Frontal cortex (tissue), 4 donors: ENCODE measurements around the gene ZNF132. TPM values are rescaled to one million over a fixed set of nuclear protein-coding genes. Genes with fewer than 3 reads are reported as not detected.
"Not testable (repeated sequence)": the region's sequence is repeated elsewhere in the genome, so short reads cannot be mapped to it uniquely, and the experiment has no call there.

Experiments
- DNase-seq, 2 donors: peaks; one replicate each; pipeline ENCODE4 v3.0.0; 2012; ENCODE audit warnings: low spot score in 2 of 2
- FAIRE-seq: peaks from 2 replicates; lab custom pipeline; 2012; peaks lifted over from hg19 to GRCh38; lab: Jason Lieb, UNC
- total RNA-seq: library from RNA; depleted of rRNA; stranded (reverse); fragments of >200 nt; gene quantifications from one replicate; pipeline ENCODE4 v1.2.3, GENCODE V29; 2014
- donor health status: control.
- donor health status: control.
- donor health status: control.

The ZNF132 gene
- total RNA-seq, 1 donor from 2014 or later, result 15.9 TPM

- DNase-seq, result no peak
- FAIRE-seq, result no peak
Observed at GRCh38 chr19:58469241-58470013, 29.5 kb upstream of the ZNF132 start.

DNA sequence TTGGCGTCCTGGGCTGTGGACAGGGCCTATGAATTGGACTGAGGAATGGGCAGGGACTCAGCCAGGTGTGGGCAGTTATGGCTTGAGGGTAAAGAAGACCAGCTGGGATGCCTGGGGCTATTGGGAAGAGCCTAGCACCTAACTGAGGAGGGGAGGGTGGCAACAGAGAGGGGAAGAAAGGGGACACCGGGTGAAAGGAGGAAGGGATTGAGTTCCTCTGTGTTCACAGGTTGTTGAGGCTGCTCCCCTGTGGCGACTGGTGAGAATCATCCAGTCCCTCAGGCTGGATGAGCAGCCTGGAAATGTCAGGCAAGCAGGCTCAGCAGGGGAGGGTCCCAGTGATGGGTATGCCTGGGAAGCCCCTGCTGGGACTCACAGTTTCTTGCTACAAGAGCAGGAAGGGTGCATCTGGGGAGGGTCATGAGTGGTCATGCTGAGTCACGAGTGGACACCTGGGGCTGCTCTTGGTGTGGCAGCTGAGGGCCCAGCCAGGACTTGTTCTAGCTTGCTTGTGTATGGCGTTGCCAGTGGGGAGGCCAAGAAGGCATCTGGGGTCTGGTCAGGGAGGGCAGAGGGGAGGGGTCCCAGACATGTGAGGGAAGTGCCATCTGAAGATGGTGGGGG is 28.4 kb upstream of the ZNF132 start:
- FAIRE-seq (no peak), DNase-seq (no peak)

- peak; percentile 100 for DNase-seq
- peak; percentile 61 for FAIRE-seq
Observed at GRCh38 chr19:58466760-58467589, 27.0 kb upstream of the ZNF132 start, which contains the start of gene ZNF324. TSS of gene ZNF324 (plus strand) at chr19:58467080. CDS start at chr19:58469186, 2,106 bp downstream.

GRCh38 chr19:58466089-58466759 is 26.3 kb upstream of the ZNF132 start:
- DNase-seq (no peak), FAIRE-seq (no peak)

DNA sequence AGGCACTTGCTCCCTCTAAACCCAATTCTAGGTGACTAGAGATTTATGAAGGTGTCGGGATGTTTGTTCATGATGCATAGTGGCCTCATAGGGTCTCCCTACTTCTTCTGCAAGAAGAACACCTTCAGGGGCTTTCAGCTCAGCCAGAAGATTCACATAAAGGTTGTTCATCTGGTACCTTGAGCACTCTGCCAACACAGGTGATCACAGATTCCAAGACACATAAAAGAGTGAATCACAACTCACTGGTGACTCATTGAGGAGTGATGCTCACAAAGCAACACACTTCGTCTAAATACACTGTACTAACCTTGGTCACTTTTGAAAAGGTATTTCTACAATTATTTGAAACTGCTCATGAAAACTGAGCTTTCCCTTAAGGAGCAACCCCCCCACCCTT is 20.1 kb upstream of the ZNF132 start:
- FAIRE-seq (no peak), DNase-seq (no peak)

DNA sequence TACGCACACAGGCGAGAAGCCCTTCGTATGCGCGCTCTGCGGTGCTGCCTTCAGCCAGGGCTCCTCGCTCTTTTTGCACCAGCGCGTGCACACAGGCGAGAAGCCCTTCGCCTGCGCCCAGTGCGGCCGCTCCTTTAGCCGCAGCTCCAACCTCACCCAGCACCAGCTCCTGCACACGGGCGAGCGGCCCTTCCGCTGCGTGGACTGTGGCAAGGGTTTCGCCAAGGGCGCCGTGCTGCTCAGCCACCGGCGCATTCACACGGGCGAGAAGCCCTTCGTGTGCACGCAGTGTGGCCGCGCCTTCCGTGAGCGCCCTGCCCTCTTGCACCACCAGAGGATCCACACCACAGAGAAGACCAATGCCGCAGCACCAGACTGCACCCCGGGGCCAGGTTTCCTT is 16.2 kb upstream of the ZNF132 start:
- no peak for DNase-seq
- no peak for FAIRE-seq

DNA sequence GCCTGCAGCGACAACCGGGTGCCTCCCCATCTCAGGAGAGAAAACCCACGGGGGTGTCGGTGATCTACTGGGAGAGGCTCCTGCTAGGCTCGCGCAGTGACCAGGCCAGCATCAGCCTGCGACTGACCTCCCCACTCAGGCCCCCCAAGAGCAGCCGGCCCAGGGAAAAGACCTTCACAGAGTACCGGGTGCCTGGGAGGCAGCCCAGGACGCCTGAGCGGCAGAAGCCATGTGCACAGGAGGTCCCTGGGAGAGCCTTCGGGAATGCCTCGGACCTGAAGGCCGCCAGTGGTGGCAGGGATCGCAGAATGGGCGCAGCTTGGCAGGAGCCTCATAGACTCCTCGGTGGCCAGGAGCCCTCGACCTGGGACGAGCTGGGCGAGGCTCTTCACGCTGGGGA is 15.4 kb upstream of the ZNF132 start:
- no peak for DNase-seq
- FAIRE-seq, result no peak

GRCh38 chr19:58453743-58454142 is 13.8 kb upstream of the ZNF132 start:
- FAIRE-seq (no peak), DNase-seq (no peak)

DNA sequence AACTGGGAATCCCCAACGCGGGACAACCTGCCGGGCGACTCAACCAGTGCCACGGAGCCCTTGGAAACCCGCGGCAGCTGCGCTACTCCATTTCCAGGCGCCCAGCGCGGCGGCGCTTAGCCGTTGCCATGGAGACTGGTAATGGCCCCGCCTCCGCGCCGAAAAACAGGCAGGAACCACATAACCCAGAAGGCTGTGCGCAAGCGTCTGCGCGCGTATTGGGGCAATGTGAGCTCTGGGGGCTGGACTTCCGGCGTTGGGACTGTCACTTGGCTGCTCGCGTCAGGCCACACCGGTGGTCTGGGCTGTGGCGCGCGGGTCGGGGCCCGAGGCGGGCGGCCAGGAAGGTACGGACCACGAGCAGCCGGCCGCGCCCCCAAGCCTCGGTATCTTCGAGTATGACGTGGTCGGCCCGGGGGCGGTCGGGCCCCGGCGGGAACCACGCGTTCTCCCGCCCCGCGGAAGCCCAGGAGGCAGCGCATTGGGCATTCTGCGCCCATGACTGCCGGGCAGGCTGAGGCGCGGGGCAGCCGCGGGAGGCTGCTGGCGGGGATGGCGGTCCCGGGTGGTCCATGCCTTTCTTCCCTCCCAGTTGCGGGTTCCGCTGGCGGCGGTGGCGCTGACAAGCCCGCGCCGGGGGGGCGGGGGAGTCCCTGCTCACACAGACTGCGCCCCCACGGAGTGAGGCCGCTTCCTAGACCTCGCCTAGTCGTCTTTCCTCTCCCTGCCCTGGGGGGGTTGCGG is 11.6 kb upstream of the ZNF132 start, which contains the start of gene ZNF324B:
Gene ZNF324B (plus strand): TSS at position 265 of the 744 bp plus-strand sequence. CDS start 2,080 bp downstream, outside the sequence.
- FAIRE-seq (no peak), DNase-seq (peak; percentile 96 to 98)

DNA sequence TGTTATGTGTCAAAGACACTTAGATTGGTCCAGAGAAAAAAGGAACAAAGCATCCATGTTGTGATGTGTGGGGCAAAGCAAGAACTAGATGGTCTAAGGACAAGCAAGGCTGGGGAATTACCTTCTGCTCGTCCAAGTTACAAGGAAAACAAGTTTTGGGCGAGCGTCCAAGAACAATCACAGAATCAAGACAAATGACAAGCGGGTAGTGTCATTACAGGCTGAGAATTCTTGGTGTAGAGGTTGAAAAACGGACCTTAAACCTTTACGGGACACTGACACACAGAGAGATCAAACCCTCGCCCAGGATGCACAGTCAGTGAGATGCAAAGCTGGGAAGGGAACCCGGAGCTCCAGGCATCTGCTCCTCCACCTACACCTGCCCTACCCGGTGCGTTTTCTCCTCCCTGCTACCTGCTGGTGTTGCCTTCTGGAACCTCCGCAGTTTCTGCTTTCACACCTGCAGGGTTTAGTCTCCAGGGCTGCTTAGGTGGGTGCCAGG is 11.0 kb upstream of the ZNF132 start:
- DNase-seq (no peak), FAIRE-seq (no peak)

DNA sequence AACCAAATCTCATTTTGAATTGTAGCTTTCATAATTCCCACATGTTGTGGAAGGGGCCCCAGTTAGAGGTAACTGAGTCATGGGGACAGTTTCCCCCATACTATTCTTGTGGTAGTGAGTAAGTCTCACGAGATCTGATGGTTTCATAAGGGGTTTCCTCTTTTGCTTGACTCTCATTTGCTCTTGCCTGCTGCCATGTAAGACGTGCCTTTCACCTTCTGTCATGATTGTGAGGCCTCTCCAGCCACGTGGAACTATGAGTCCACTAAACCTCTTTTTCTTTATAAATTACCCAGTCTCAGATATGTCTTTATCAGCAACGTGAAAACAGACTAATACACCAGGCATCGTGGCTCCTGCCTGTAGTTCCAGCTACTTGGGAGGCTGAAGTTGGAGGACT is 10.0 kb upstream of the ZNF132 start:
- not testable (repeated sequence) for DNase-seq, FAIRE-seq

- FAIRE-seq, DNase-seq: not testable (repeated sequence)
Observed at GRCh38 chr19:58448860-58449259, 8.9 kb upstream of the ZNF132 start.

DNA sequence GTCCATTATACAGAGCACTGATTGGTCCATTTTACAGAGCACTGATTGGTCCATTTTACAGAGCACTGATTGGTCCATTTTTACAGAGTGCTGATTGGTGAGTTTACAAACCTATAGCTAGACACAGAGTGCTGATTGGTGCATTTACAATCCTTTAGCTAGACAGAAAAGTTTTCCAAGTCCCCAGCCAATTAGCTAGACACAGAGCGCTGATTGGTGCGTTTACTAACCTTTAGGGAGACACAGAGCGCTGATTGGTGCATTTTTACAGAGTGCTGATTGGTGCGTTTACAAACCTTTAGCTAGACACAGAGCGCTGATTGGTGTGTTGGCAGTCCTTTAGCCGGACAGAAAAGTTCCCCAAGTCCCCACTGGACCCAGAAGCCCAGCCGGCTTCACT is 3.0 kb upstream of the ZNF132 start:
- DNase-seq, FAIRE-seq: not testable (repeated sequence)

DNA sequence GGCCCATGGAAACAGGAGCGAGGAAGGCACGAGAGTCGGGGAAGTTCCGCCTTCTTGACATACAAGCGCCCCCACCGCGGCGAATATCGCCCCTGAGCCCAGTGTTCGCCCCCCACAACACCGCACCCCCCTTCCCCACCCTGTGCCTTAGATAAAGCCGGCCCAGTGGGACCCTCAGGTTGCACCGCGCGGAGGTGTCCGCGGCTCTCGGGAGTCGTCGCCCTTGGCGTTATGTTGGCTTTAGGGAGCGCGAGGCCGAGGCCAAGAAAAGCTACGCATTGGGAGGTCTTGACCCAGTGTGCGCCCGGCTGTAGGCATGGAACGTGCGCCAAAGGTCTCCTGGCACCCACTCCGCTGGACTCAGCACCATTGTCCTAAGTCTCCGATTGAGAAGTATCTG is 603 bp upstream of the ZNF132 start:
- FAIRE-seq, result no peak
- no peak for DNase-seq

- no peak for DNase-seq
- FAIRE-seq, result no peak
Observed at GRCh38 chr19:58434217-58434616, 5.7 kb downstream of the ZNF132 start.

DNA sequence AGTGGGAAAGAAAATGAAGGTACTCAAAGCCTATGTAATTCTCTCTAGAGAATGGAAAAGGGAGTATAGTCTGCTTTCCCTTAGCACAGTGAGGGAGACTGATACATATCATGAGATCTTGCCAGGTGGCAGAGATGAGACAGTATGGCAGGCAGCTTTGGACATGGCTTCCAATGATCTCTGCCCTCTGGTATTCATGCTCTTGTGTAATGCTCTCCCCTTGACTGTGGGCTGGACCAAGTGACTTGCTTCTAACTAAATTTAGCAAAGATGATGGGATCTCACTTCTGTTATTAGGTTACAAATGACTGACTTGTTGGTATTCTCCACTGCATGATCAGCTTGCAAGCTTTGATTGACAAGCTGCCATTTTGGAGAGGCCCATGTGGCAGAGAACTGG is 10.2 kb downstream of the ZNF132 start:
- DNase-seq, result no peak
- no peak for FAIRE-seq

DNA sequence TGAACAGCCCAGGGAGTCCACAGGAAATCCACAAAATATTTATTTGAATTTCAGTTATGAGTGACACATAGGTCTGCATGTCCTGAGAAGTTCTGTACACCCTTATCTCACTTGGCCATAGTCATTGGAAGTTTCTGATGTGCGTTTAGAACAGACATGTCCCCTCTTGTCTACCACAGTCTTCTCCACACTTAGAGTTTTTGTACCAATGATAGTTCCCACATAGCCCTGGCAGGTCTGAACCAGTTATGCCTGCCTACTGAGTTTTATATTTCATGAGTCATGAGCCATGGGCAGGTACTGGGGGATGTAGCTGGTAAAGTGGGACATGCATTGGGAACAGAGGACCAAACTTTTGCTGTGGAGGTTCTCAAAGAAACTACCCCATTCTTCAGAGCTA is 11.3 kb downstream of the ZNF132 start:
- DNase-seq (no peak), FAIRE-seq (no peak)

GRCh38 chr19:58417071-58417470 is 22.9 kb downstream of the ZNF132 start:
- FAIRE-seq, result no peak
- DNase-seq, result no peak

DNA sequence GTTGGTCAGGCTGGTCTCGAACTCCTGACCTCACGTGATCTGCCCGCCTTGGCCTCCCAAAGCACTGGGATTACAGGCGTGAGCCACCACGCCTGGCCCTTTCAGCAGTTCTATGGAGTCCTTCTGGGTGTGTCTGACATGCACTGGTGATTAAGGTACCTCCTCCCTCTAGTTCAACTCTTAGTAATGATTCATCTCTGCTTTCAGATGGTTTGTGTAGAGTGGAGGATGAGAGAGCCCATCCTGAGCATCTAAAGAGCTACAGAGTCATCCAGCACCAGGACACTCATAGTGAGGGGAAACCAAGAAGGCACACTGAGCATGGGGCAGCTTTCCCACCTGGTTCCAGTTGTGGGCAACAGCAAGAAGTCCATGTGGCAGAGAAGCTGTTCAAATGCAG is 23.3 kb downstream of the ZNF132 start:
- FAIRE-seq (no peak), DNase-seq (no peak)
